Heart right ventricle (tissue), 16 donors: Measurements from ENCODE around the gene ATP1B2. TPM values are rescaled to one million over a fixed set of nuclear protein-coding genes. Genes with fewer than 3 reads are reported as not detected.

ENCODE experiments used
- ATAC-seq, 8 donors: fragments of 200-7000 bp; cut with Tn5 transposase; one replicate each; pipeline ENCODE4 v1.9.1; 2020; ENCODE audit warnings: mild to moderate bottlenecking in 8 of 8, moderate library complexity in 8 of 8, moderate number of reproducible peaks in 1 of 8
- DNase-seq, 2 donors: peaks; one replicate each; pipeline ENCODE4 v3.0.0-alpha.2; 2020
- H3K27ac ChIP-seq, 10 donors: fragments of 200-600 bp; sonication (generic) in 2 of 10; one replicate each; pipeline versions ENCODE4 v1.5.0 to v1.8.0; 2020 to 2022; ENCODE audit warnings: mild to moderate bottlenecking in 3 of 10
- H3K27me3 ChIP-seq, 7 donors: fragments of 200-600 bp; one replicate each; pipeline ENCODE4 v1.8.0; 2021 to 2022; ENCODE audit warnings: mild to moderate bottlenecking in 2 of 7
- H3K36me3 ChIP-seq, 9 donors: fragments of 200-600 bp; sonication (generic) in 1 of 9; one replicate each; pipeline versions ENCODE4 v1.5.0 to v1.8.0; 2020 to 2022; ENCODE audit warnings: mild to moderate bottlenecking in 2 of 9
- H3K4me1 ChIP-seq, 9 donors: fragments of 200-600 bp; sonication (generic) in 1 of 9; one replicate each; pipeline versions ENCODE4 v1.5.0 to v1.8.0; 2020 to 2022; ENCODE audit warnings: mild to moderate bottlenecking in 4 of 9
- H3K4me3 ChIP-seq, 10 donors: fragments of 200-600 bp; sonication (generic) in 2 of 10; one replicate each; pipeline versions ENCODE4 v1.5.0 to v1.8.0; 2020 to 2022; ENCODE audit warnings: mild to moderate bottlenecking in 7 of 10, moderate library complexity in 2 of 10
- H3K9me3 ChIP-seq, 11 donors: fragments of 200-600 bp in 10 of 11; sonication (generic) in 2 of 11; one replicate each; pipeline versions ENCODE4 v1.5.0 to v1.8.0; 2013 to 2022; ENCODE audit warnings: mild to moderate bottlenecking in 2 of 11, control low read depth in 1 of 11, moderate library complexity in 1 of 11
- CTCF ChIP-seq, 9 donors: fragments of 200-600 bp; sonication (generic) in 2 of 9; IDR thresholded peaks; one replicate each; pipeline versions ENCODE4 v1.5.0 to v1.8.0; 2021 to 2022; ENCODE audit warnings: antibody characterized with exemption in 9 of 9, mild to moderate bottlenecking in 5 of 9, moderate library complexity in 1 of 9
- WGBS, 2 donors: extraction: QIAGEN DNeasy Blood & Tissue Kit; methylation state at CpG; one replicate each; pipeline ENCODE4 v1.1.7; 2013; ENCODE audit warnings: inconsistent platforms in 1 of 2; 5-methylcytosine and 5-hydroxymethylcytosine counted together
- intact Hi-C, 10 donors: fragments of 100-400 bp; cut with DNase I; formaldehyde crosslinking; loops; one replicate each; pipeline versions ENCODE4 v1.11.1 to v1.14.2; 2022
- polyA plus RNA-seq, 2 donors: library from polyadenylated mRNA; stranded (reverse); fragments of 200-250 nt; gene quantifications; one replicate each; pipeline ENCODE4 v1.2.3, GENCODE V29; 2013
- total RNA-seq, 10 donors: library from RNA; stranded (reverse); fragmentation: NEBNext Ultra II Directional in 3 of 10; extraction: Animal tissue kit (Norgen Biotek cat#: 25700) in 3 of 10; gene quantifications; one replicate each; pipeline versions ENCODE4 v1.2.1 to v1.2.4, GENCODE V29; 2021 to 2023
- donor health status: Arrhythmogenic right ventricular cardiomyopathy.
- donor health status: ischemic (EF 13 %, LVEDD 7.1; RV severe dilation, severe dysfunction).
- donor health status: healthy with polysubstance abuse.
- donor health status: DM: no; HTN: yes; CAD: no.
- donor health status: DM: no; HTN: no; CAD: no.
- donor health status: ischemic (EF 25% LVEDD 6.9; RV normal size, moderate dysfunction).
- donor health status: ischemic (EF 25% LVEDD 5.7; RV mildly dilated, moderate dysfunction).
- donor health status: healthy.
- donor health status: DM: yes; HTN: yes; CAD: no.
- donor health status: Ischemic cardiomyopathy.
- donor health status: ischemic (EF 35%, LVEDD 5.7; RV mildly dilated, moderate dysfunction).
- donor health status: nonischemic (EF 11% LVEDD 7.7; RV severe dilation, severe dysfunction).
- donor health status: DM: yes; HTN: yes; CAD: no.
- donor health status: PGD.
- donor health status: ischemic (EF 29% LVEDD 5.4; RV normal size, mild dysfunction).
- donor health status: nonischemic (EF 23%, LVEDD 6.1; RV moderate dilation, normal function).

Gene ATP1B2
- total and polyA plus RNA-seq, 12 donors, result 0.91 to 6.5 (median 3.9) TPM

GRCh38 chr17:7677388-7678067 is 26.8 kb downstream of the ATP1B2 start:
- H3K9me3 ChIP-seq, result peaks cover 0 to 15% (median 9%) of the 10 kb centered on the region in 11 donors
- intact Hi-C loops, result no loop called here
- ATAC-seq (no peak), DNase-seq (no peak)
- 76 to 79% methylated on average over 10 of the region's 10 CpGs for WGBS, 2 donors
- no peak overlapping the region for H3K27ac ChIP-seq
- no peak for TF ChIP-seq CTCF (IDR thresholded peaks at IDR 0.05)
- no peaks in the 10 kb centered on the region for H3K27me3 ChIP-seq
- H3K4me3 ChIP-seq, result no peak overlapping the region
- H3K4me1 ChIP-seq, result no peaks in the 10 kb centered on the region
- H3K36me3 ChIP-seq, result peaks cover 0 to 39% (median 32%) of the 10 kb centered on the region in 9 donors

- peaks cover 0 to 12% (median 0%) of the 10 kb centered on the region in 9 donors for H3K36me3 ChIP-seq
- 69% methylated on average over 15 of the region's 15 CpGs for WGBS, 2 donors
- TF ChIP-seq CTCF (IDR thresholded peaks at IDR 0.05), result no peak
These were observed 34.3 kb downstream of the ATP1B2 start for GRCh38 chr17:7684851-7685532.

GRCh38 chr17:7685533-7686221 is 35.0 kb downstream of the ATP1B2 start:
- TF ChIP-seq CTCF (IDR thresholded peaks at IDR 0.05), result no peak
- H3K27me3 ChIP-seq, result no peaks in the 10 kb centered on the region

More at GRCh38 chr17:7684851-7685532, 34.3 kb downstream of the ATP1B2 start:
- Histone ChIP-seq H3K9me3 (no peaks in the 10 kb centered on the region), H3K4me3 (peak overlapping the region; percentile 68 to 97 (median 80)), H3K4me1 (peaks cover 6 to 36% (median 25%) of the 10 kb centered on the region in 9 donors), H3K27me3 (no peaks in the 10 kb centered on the region), H3K27ac (peak overlapping the region; percentile 84 to 97 (median 94))
- DNase-seq (no peak), ATAC-seq (no peak)
- intact Hi-C loops, result loop anchor here in 6 of 10 donors (5.0 to 10.0 kb wide), 6 partner anchors 33 to 330 kb away; partner anchors contain the start of genes SHBG (in 5 of the 6), MPDU1 (in 2 of the 6), ATP1B2 (in 1 of the 6) and FXR2 (in 1 of the 6)

More at GRCh38 chr17:7685533-7686221, 35.0 kb downstream of the ATP1B2 start:
- peaks cover 6 to 36% (median 25%) of the 10 kb centered on the region in 9 donors for H3K4me1 ChIP-seq
- ATAC-seq (peak; percentile 76 to 88 (median 83)), DNase-seq (peak; percentile 92 to 94)
- H3K9me3 ChIP-seq, result no peaks in the 10 kb centered on the region
- intact Hi-C loops, result loop anchor here in 8 of 10 donors (2.0 to 10.0 kb wide), 9 partner anchors 33 to 331 kb away; partner anchors contain the start of genes SHBG (in 5 of the 8), FXR2 (in 2 of the 8), MPDU1 (in 2 of the 8) and SAT2 (in 2 of the 8)
- H3K4me3 ChIP-seq, result peak overlapping the region; percentile 68 to 97 (median 80)
- H3K27ac ChIP-seq, result peak overlapping the region; percentile 84 to 97 (median 94)
- H3K36me3 ChIP-seq, result peaks cover 0 to 19% (median 0%) of the 10 kb centered on the region in 9 donors
- WGBS, 2 donors, result 4% methylated on average over 44 of the region's 44 CpGs
